K562 (cell line): ENCODE results near the gene OSGIN1. TPM values are rescaled to one million over a fixed set of nuclear protein-coding genes. Genes with fewer than 3 reads are reported as not detected.

Source experiments
- ARHGAP35 ChIP-seq: fragments of 450-650 bp; IDR thresholded peaks from 2 replicates; pipeline ENCODE4 v1.6.1; 2018; ENCODE audit not compliant: partially characterized antibody
- CEBPZ ChIP-seq: fragments of 150-350 bp; IDR thresholded peaks from 2 replicates; pipeline ENCODE4 v1.6.1; 2014; ENCODE audit warnings: low read depth, mild to moderate bottlenecking, low read length, borderline replicate concordance
- EGR1 ChIP-seq: fragments of 450-650 bp; conservative IDR thresholded peaks from 2 replicates; pipeline ENCODE4 v1.6.1; 2017; ENCODE audit warnings: mild to moderate bottlenecking
- HEY1 ChIP-seq: fragments of 250-450 bp; sonication (Bioruptor Pico); IDR thresholded peaks from 2 replicates; pipeline ENCODE4 v1.5.0; 2020; ENCODE audit warnings: mild to moderate bottlenecking, moderate library complexity, borderline replicate concordance
- PHF21A ChIP-seq: fragments of 450-650 bp; IDR thresholded peaks from 2 replicates; pipeline ENCODE4 v1.6.1; 2017; ENCODE audit warnings: low read depth, borderline replicate concordance
- REST ChIP-seq, 2 experiments: fragments of 450-650 bp; formaldehyde crosslinking in 1 of 2; IDR thresholded peaks; 2 replicates each; pipeline versions ENCODE4 v1.4.0 to v1.6.1; 2014 to 2020; ENCODE audit warnings: mild to moderate bottlenecking in 2 of 2, borderline replicate concordance in 1 of 2, low read depth in 1 of 2
- RNF219 ChIP-seq: fragments of 250-450 bp; sonication (Bioruptor Pico); IDR thresholded peaks from 2 replicates; pipeline ENCODE4 v1.5.0; 2022; ENCODE audit warnings: mild to moderate bottlenecking
- ZBTB17 ChIP-seq: fragments of 450-650 bp; formaldehyde crosslinking; IDR thresholded peaks from 2 replicates; pipeline ENCODE4 v1.4.0; 2020; ENCODE audit warnings: mild to moderate bottlenecking
- ZNF133 ChIP-seq: fragments of 250-450 bp; sonication (Bioruptor Pico); IDR thresholded peaks from 2 replicates; pipeline ENCODE4 v1.4.0; 2020; ENCODE audit warnings: mild to moderate bottlenecking
- ZNF282 ChIP-seq: sonication (generic); formaldehyde crosslinking; IDR thresholded peaks from 2 replicates; pipeline ENCODE4 v1.8.1; 2023; ENCODE audit warnings: missing genetic modification reagents
- polyA plus RNA-seq, 8 experiments: library from polyadenylated mRNA; depleted of rRNA in 4 of 8; stranded (reverse) in 5 of 8; unstranded in 3 of 8; fragments of >200 nt; fragmentation: Nextera tagmentation in 2 of 8; fragmentation: Illumina TruSeq in 1 of 8; extraction: Ambion mirVana in 2 of 8; extraction: Trizol in 1 of 8; gene quantifications; 2 replicates each; pipeline versions ENCODE4 v1.2.1 to v1.2.3, GENCODE V29; 2011 to 2014; ENCODE audit warnings: inconsistent platforms in 1 of 8, missing spikeins in 1 of 8
- total RNA-seq, 7 experiments: library from RNA; depleted of rRNA in 6 of 7; stranded (reverse); fragments of >200 nt in 6 of 7; fragmentation: Illumina TruSeq in 2 of 7; extraction: Trizol in 2 of 7; gene quantifications; 2 replicates each; pipeline versions ENCODE4 v1.2.1 to v1.2.3, GENCODE V29; 2011 to 2021; ENCODE audit warnings: low replicate concordance in 1 of 7
- TF ChIP-seq, protein P1 (sequence below): fragments of 250-450 bp; sonication (Bioruptor Pico); IDR thresholded peaks from 2 replicates; pipeline ENCODE4 v1.5.0; 2020; ENCODE audit warnings: mild to moderate bottlenecking, borderline replicate concordance

Gene OSGIN1
- total and polyA plus RNA-seq, 9 of the 15 experiments (the other 6 are each of a cell fraction or from before 2014, with no cell fraction given), result 0.03 to 3.6 (median 1.6) TPM

DNA sequence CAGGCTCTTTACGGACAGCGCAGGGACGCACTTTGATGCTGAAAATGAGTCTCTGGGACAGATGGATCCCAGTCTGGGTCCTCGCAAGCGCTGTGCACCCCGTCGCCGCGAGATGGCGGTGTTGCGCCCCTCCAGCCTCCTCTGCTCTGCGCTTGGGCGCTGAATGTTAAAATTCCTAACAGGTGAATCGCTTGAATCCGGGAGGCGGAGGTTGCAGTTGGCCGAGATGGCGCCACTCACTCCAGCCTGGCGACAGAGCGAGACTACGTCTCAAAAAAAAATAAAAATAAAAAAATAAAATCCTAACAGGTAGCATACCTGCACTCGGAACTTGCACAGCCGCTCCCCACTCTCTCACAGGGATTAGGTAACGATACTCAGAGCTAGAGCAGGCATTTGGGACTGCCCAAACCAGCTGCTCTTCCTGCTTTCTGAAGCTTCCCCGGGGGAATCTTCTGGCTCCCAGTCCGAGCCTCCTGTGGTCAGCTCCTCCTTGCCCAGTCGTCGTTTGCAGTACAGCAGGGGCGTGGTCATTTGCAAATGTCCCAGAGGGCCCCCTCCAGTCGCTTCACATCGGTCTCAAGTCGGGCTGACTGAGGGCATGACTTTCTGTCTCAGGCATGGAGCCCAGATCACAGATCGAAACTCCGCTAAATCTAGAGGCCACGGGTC is 26.2 kb upstream of the OSGIN1 start (continued):
- peak; percentile 69; the same call in 1 of the 2 replicates for TF ChIP-seq REST (IDR thresholded peaks at IDR 0.05; ENCODE audit: borderline replicate concordance)
- TF ChIP-seq REST (CRISPR knock-in tag; IDR thresholded peaks at IDR 0.05; ENCODE audit: low read depth), result no peak
- TF ChIP-seq ZNF282, result no peak
- no peak for TF ChIP-seq ARHGAP35
- no peak for TF ChIP-seq ZBTB17 (CRISPR knock-in tag)
- no peak for TF ChIP-seq HEY1
- TF ChIP-seq, protein P1, sequence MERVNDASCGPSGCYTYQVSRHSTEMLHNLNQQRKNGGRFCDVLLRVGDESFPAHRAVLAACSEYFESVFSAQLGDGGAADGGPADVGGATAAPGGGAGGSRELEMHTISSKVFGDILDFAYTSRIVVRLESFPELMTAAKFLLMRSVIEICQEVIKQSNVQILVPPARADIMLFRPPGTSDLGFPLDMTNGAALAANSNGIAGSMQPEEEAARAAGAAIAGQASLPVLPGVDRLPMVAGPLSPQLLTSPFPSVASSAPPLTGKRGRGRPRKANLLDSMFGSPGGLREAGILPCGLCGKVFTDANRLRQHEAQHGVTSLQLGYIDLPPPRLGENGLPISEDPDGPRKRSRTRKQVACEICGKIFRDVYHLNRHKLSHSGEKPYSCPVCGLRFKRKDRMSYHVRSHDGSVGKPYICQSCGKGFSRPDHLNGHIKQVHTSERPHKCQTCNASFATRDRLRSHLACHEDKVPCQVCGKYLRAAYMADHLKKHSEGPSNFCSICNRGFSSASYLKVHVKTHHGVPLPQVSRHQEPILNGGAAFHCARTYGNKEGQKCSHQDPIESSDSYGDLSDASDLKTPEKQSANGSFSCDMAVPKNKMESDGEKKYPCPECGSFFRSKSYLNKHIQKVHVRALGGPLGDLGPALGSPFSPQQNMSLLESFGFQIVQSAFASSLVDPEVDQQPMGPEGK (CRISPR knock-in tag), result no peak
- no peak for TF ChIP-seq PHF21A
- no peak for TF ChIP-seq RNF219 (CRISPR knock-in tag)
- no peak for TF ChIP-seq ZNF133 (CRISPR knock-in tag)
- no peak for TF ChIP-seq CEBPZ
- no peak for TF ChIP-seq EGR1
